Activated naive CD4-positive, alpha-beta T cell treated with anti-CD3 and anti-CD28 coated beads for 36 hours (primary cell): ENCODE results near the gene OR56A3. TPM values are rescaled to one million over a fixed set of nuclear protein-coding genes. Genes with fewer than 3 reads are reported as not detected.

Experiments used
- CTCF ChIA-PET: fragments of 350-600 bp; sonication (Branson Sonifier 250); formaldehyde crosslinking; loops from one replicate; lab custom pipeline; 2021; ENCODE audit warnings: antibody characterized with exemption; lab: Charles Lee
- DNase-seq: peaks from one replicate; pipeline ENCODE4 v3.0.0-alpha.2; 2020
- H3K27ac Mint-ChIP-seq: one replicate; pipeline ENCODE4 v1.8.0; 2021; ENCODE audit warnings: mild to moderate bottlenecking, mixed read lengths
- H3K27me3 Mint-ChIP-seq: one replicate; pipeline ENCODE4 v1.8.0; 2021; ENCODE audit warnings: low read depth, mixed read lengths
- H3K36me3 Mint-ChIP-seq: one replicate; pipeline ENCODE4 v1.8.0; 2021; ENCODE audit warnings: low read depth, mixed read lengths
- H3K4me1 Mint-ChIP-seq: one replicate; pipeline ENCODE4 v1.8.0; 2021; ENCODE audit warnings: low read depth, mixed read lengths
- H3K4me3 Mint-ChIP-seq: one replicate; pipeline ENCODE4 v1.8.0; 2021; ENCODE audit warnings: mild to moderate bottlenecking, moderate library complexity, mixed read lengths
- H3K9me3 Mint-ChIP-seq: one replicate; pipeline ENCODE4 v1.8.0; 2021; ENCODE audit warnings: mixed read lengths
- intact Hi-C: fragments of 100-400 bp; cut with micrococcal nuclease; formaldehyde crosslinking; loops from one replicate; pipeline ENCODE4 v1.15.1; 2023
- total RNA-seq, 2 experiments: library from RNA; stranded (reverse); gene quantifications; one replicate each; pipeline ENCODE4 v1.2.3, GENCODE V29; 2021

OR56A3 gene
- total RNA-seq, 2 experiments from 2014 or later: not detected

DNA sequence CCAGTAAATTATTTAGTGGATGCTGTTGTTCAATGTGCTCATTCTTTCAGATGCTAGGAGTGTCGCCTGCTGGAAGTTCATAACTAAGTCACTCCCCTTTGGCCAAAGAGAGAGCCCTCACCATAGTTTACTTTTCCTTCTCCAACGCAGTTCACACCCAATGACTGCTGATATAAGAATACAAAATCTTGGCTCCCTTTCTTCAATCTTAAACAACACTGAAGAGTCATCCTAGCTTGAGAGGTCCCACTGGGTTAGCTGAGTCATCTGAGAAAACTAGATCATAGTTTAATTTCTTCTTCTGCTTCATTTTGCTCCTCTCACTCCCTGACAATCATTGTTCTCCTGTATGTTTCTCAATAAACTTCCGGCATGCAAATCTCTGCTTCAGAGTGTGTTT, 50.1 kb downstream of the OR56A3 start:
- H3K36me3 Mint-ChIP-seq: no peaks in the 10 kb centered on the region
- H3K4me3 Mint-ChIP-seq: no peak overlapping the region
- no peaks in the 10 kb centered on the region for H3K4me1 Mint-ChIP-seq
- no peak for DNase-seq
- H3K27ac Mint-ChIP-seq: no peak overlapping the region
- no peaks in the 10 kb centered on the region for H3K9me3 Mint-ChIP-seq
- CTCF ChIA-PET: interaction anchor here (0.9 kb wide), 1 partner anchor 48 kb away, joined by 3 read pairs; no protein-coding TSS in a partner anchor
- intact Hi-C loops: no loop called here
- peaks cover 4% of the 10 kb centered on the region for H3K27me3 Mint-ChIP-seq

DNA sequence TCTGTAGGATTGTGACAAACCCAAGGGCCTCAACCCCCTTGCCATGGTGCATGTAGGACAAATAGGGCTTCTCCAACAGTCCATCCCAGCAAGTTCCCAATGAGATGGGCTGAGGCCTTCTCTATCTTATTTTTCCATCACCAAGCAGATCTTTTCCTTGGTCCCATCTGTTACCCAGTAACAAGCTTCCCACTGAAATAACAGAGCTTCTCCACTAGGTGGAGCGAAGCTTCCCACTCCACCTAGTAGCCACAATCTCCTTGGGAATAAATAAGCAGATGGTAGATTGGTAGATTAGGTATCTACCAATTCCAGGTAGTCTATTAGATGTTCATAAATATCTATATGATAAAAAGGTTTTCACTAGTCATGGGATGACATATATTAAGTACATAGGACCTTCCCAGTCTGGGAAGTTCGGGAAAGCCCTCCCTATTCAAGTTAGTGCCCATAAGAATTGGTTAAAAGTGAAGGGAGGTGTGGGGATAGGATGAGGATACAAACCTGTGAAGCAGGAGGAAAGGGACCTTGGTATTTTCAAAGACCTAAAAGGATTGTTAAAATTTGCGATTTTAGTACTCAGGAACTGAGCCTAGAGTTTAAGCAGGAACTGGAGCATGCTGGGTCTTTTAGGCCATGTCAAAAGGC, 50.7 kb downstream of the OR56A3 start:
- Mint-ChIP-seq H3K4me1 (no peaks in the 10 kb centered on the region), H3K9me3 (no peaks in the 10 kb centered on the region), H3K27me3 (peaks cover 4% of the 10 kb centered on the region), H3K27ac (no peak overlapping the region), H3K4me3 (no peak overlapping the region), H3K36me3 (no peaks in the 10 kb centered on the region)
- intact Hi-C loops: no loop called here
- CTCF ChIA-PET: interaction anchor here (0.9 kb wide), 1 partner anchor 48 kb away, joined by 3 read pairs; no protein-coding TSS in a partner anchor
- no peak for DNase-seq

DNA sequence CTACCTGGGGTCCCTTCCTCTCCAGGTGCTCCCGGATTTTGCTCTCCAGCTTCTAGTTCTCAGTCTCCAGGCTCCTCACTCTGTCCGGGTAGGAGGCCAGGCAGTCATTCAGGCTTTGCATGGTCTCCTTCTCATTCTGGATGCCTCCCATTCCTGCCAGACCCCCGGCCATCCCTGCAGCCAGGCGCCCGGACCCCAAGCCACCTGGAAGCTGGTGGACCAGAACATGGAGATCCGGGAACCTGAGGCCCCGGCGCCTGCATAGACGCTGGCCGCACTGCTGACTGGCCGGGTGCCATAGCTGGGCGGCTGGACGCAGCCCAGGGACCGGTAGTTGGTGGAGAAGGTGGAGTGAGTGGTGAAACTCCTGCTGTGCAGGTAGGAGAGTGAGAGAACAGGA, 52.7 kb downstream of the OR56A3 start:
- H3K36me3 Mint-ChIP-seq: no peaks in the 10 kb centered on the region
- no peaks in the 10 kb centered on the region for H3K4me1 Mint-ChIP-seq

More for the DNA sequence above, 52.7 kb downstream of the OR56A3 start:
- Mint-ChIP-seq H3K4me3 (no peak overlapping the region), H3K9me3 (no peaks in the 10 kb centered on the region), H3K27me3 (peaks cover 2% of the 10 kb centered on the region), H3K27ac (no peak overlapping the region)
- CTCF ChIA-PET: interaction anchor here (1.8 kb wide), 1 partner anchor 288 kb away, joined by 4 read pairs; no protein-coding TSS in a partner anchor
- intact Hi-C loops: no loop called here
- no peak for DNase-seq

Other genes starting within 250 kb of the OR56A3 start
- under 1 TPM in 1 of 2 experiments, not detected in 1; 0.20 TPM for gene OR56B1, start 205.8 kb upstream of the OR56A3 start, total RNA-seq
- under 1 TPM; 0.74 to 0.99 TPM for gene OR52N4, start 188.0 kb upstream of the OR56A3 start, total RNA-seq
- not detected for gene OR52N5, start 158.9 kb upstream of the OR56A3 start, total RNA-seq
- gene OR52N1, start 151.0 kb upstream of the OR56A3 start, total RNA-seq: under 1 TPM; 0.07 to 0.15 TPM
- not detected for gene OR52N2, start 133.3 kb upstream of the OR56A3 start, total RNA-seq
- gene OR52E6, start 100.4 kb upstream of the OR56A3 start, total RNA-seq: not detected
- not detected for gene OR52E8, start 84.6 kb upstream of the OR56A3 start, total RNA-seq
- gene OR52E4, start 61.6 kb upstream of the OR56A3 start, total RNA-seq: not detected
- gene OR52E5, start 49.0 kb upstream of the OR56A3 start, total RNA-seq: not detected
- not detected for gene OR56A5, start 26.2 kb downstream of the OR56A3 start, total RNA-seq
- gene OR52L1, start 44.7 kb downstream of the OR56A3 start, total RNA-seq: not detected
- not detected for gene OR56A4, start 64.7 kb downstream of the OR56A3 start, total RNA-seq
- gene OR56A1, start 88.5 kb downstream of the OR56A3 start, total RNA-seq: not detected
- gene OR56B4, start 165.4 kb downstream of the OR56A3 start, total RNA-seq: not detected
- gene OR52B2, start 228.1 kb downstream of the OR56A3 start, total RNA-seq: not detected